Panc1 (cell line): Measurements from ENCODE around the gene PTPRR. TPM values are rescaled to one million over a fixed set of nuclear protein-coding genes. Genes with fewer than 3 reads are reported as not detected.

ENCODE experiments used
- ATAC-seq: fragments of 200-7000 bp; cut with Tn5 transposase; 2 replicates; pipeline ENCODE4 v1.9.1; 2020; ENCODE audit warnings: mild to moderate bottlenecking, moderate library complexity
- BruUV-seq: library from RNA; stranded (reverse); fragments of 400-500 nt; replicated peaks from 2 replicates; lab custom pipeline; 2021; lab: Mats Ljungman, UMichigan
- CTCF ChIA-PET: fragments of 300-600 bp; sonication (Branson Sonifier 250); formaldehyde crosslinking; loops from one replicate; lab custom pipeline; 2022; ENCODE audit warnings: antibody characterized with exemption; lab: Charles Lee
- POLR2A ChIA-PET: fragments of 300-600 bp; sonication (Branson Sonifier 250); formaldehyde crosslinking; loops from one replicate; lab custom pipeline; 2022; ENCODE audit warnings: antibody characterized with exemption; lab: Charles Lee
- DNase-seq: peaks from one replicate; pipeline ENCODE4 v3.0.0-alpha.2; 2010; ENCODE audit warnings: low read depth, low spot score
- H3K27ac ChIP-seq: 2 replicates; pipeline ENCODE4 v1.5.1; 2011; ENCODE audit warnings: mild to moderate bottlenecking, low read length, inconsistent platforms
- H3K27me3 ChIP-seq: fragments of 200-500 bp; sonication (Bioruptor generic); 2 replicates; pipeline ENCODE4 v1.6.0; 2014; ENCODE audit warnings: low read length, inconsistent platforms; ENCODE audit not compliant: control insufficient read depth, insufficient read depth
- H3K36me3 ChIP-seq: fragments of 200-500 bp; sonication (Bioruptor generic); 2 replicates; pipeline ENCODE4 v1.5.1; 2014; ENCODE audit warnings: inconsistent platforms, mild to moderate bottlenecking, low read length, moderate library complexity; ENCODE audit not compliant: control insufficient read depth, insufficient read depth
- H3K4me1 ChIP-seq: 2 replicates; pipeline ENCODE4 v1.5.1; 2011; ENCODE audit warnings: inconsistent platforms, mild to moderate bottlenecking, low read length, moderate library complexity; ENCODE audit not compliant: control insufficient read depth, insufficient read depth
- H3K4me3 ChIP-seq, 2 experiments: 2 replicates each; pipeline ENCODE4 v1.5.1; 2011 to 2012; ENCODE audit warnings: low read depth in 2 of 2, low read length in 2 of 2, mild to moderate bottlenecking in 2 of 2, inconsistent platforms in 1 of 2, moderate library complexity in 1 of 2
- H3K9me3 ChIP-seq: fragments of 200-500 bp; sonication (Bioruptor generic); 2 replicates; pipeline ENCODE4 v1.5.1; 2014; ENCODE audit warnings: low read depth, mild to moderate bottlenecking, inconsistent platforms, low read length, moderate library complexity; ENCODE audit not compliant: control insufficient read depth, insufficient read depth
- CTCF ChIP-seq: fragments of 450-650 bp; IDR thresholded peaks from 2 replicates; pipeline ENCODE4 v1.5.1; 2017; ENCODE audit warnings: mild to moderate bottlenecking
- POLR2AphosphoS5 ChIP-seq: IDR thresholded peaks from 2 replicates; pipeline ENCODE4 v1.6.1; 2012; ENCODE audit warnings: mild to moderate bottlenecking, low read depth, low read length, moderate library complexity
- REST ChIP-seq, 2 experiments: IDR thresholded peaks; 2 replicates each; pipeline ENCODE4 v1.6.1; 2011 to 2012; ENCODE audit warnings: low read depth in 2 of 2, control low read depth in 1 of 2, low read length in 1 of 2, mild to moderate bottlenecking in 1 of 2, moderate library complexity in 1 of 2; ENCODE audit not compliant: insufficient read depth in 1 of 2
- SIN3A ChIP-seq: IDR thresholded peaks from 2 replicates; pipeline ENCODE4 v1.6.1; 2012; ENCODE audit warnings: low read depth, mild to moderate bottlenecking, low read length, moderate library complexity, borderline replicate concordance; ENCODE audit not compliant: insufficient read depth
- TCF7L2 ChIP-seq: IDR thresholded peaks from 2 replicates; pipeline ENCODE4 v1.6.1; 2011; ENCODE audit warnings: mild to moderate bottlenecking, low read depth, low read length, inconsistent platforms
- in situ Hi-C: cut with HindIII; loops from 2 replicates; pipeline ENCODE4 v1.10.0; 2016; ENCODE audit warnings: low sequenced_read_pairs, low pct_unique_long_range_greater_than_20kb
- intact Hi-C: fragments of 100-400 bp; cut with micrococcal nuclease; formaldehyde crosslinking; loops from one replicate; pipeline ENCODE4 v1.10.0; 2022; ENCODE audit not compliant: unreplicated experiment
- total RNA-seq: library from RNA; stranded (reverse); gene quantifications from one replicate; pipeline ENCODE4 v1.2.1, GENCODE V29; 2021; ENCODE audit not compliant: unreplicated experiment

The PTPRR gene
- total RNA-seq, 1 experiment from 2014 or later: not detected

- DNase-seq (no peak), ATAC-seq (no peak)
- no TSS peak for BruUV-seq
- ChIA-PET POLR2A (no interaction called here), CTCF (no interaction called here)
- in situ Hi-C loops: no loop called here
- TF ChIP-seq CTCF (no peak), SIN3A (no peak)
- Histone ChIP-seq H3K36me3 (no peaks in the 10 kb centered on the region), H3K4me1 (no peaks in the 10 kb centered on the region), H3K27me3 (no peaks in the 10 kb centered on the region), H3K9me3 (no peaks in the 10 kb centered on the region), H3K27ac (no peak overlapping the region), H3K4me3 (no peak overlapping the region)
- intact Hi-C loops: no loop called here
Observed at GRCh38 chr12:70822412-70822811, 98.1 kb downstream of the PTPRR start.

- ChIA-PET POLR2A (no interaction called here), CTCF (no interaction called here)
- no peak for ATAC-seq
- no peak for DNase-seq
- no TSS peak for BruUV-seq
- no peak overlapping the region for H3K27ac ChIP-seq
- in situ Hi-C loops: no loop called here
- no peak overlapping the region for H3K4me3 ChIP-seq
- no peaks in the 10 kb centered on the region for H3K27me3 ChIP-seq
- peaks cover 3% of the 10 kb centered on the region; the same call in 1 of the 2 replicates for H3K9me3 ChIP-seq
- intact Hi-C loops: no loop called here
- TF ChIP-seq REST (IDR thresholded peaks at IDR 0.05; ENCODE audit: insufficient read depth in 1 of 2, low read depth in 2 of 2, low read length in 1 of 2) (no peak), CTCF (no peak), TCF7L2 (no peak), SIN3A (no peak), POLR2AphosphoS5 (no peak)
- H3K4me1 ChIP-seq: no peaks in the 10 kb centered on the region
- H3K36me3 ChIP-seq: no peaks in the 10 kb centered on the region
Observed at GRCh38 chr12:70815971-70816391, 104.6 kb downstream of the PTPRR start.
